IPS DF 4.7 (cell line): Measurements from ENCODE around the gene C11orf21.
"Not testable (repeated sequence)": the region's sequence is repeated elsewhere in the genome, so short reads cannot be mapped to it uniquely, and the experiment has no call there.

Source experiments
- DNase-seq: peaks from one replicate; pipeline ENCODE4 v3.0.0-alpha.2; 2013; ENCODE audit warnings: low spot score; ENCODE audit errors: extremely low read depth

Gene C11orf21

GRCh38 chr11:2296913-2297622 is 4.7 kb downstream of the C11orf21 start:
- no peak for DNase-seq

GRCh38 chr11:2295971-2296912 is 5.5 kb downstream of the C11orf21 start:
- no peak for DNase-seq

GRCh38 chr11:2294926-2295290 is 6.8 kb downstream of the C11orf21 start:
- DNase-seq = no peak

- DNase-seq = no peak
Measured at GRCh38 chr11:2293984-2294925, 7.5 kb downstream of the C11orf21 start.

- no peak for DNase-seq
Measured at GRCh38 chr11:2293531-2293971, 8.2 kb downstream of the C11orf21 start.

- DNase-seq = no peak
Measured at GRCh38 chr11:2290351-2290841, 11.3 kb downstream of the C11orf21 start.

GRCh38 chr11:2289859-2290258 is 11.9 kb downstream of the C11orf21 start:
- DNase-seq = no peak

GRCh38 chr11:2289350-2289749 is 12.4 kb downstream of the C11orf21 start:
- DNase-seq = no peak

GRCh38 chr11:2287091-2287490 is 14.6 kb downstream of the C11orf21 start:
- DNase-seq = no peak

- not testable (repeated sequence) for DNase-seq
Measured at GRCh38 chr11:2286350-2286749, 15.4 kb downstream of the C11orf21 start.

GRCh38 chr11:2280208-2280607 is 21.5 kb downstream of the C11orf21 start:
- DNase-seq = no peak

GRCh38 chr11:2277933-2278523 is 23.7 kb downstream of the C11orf21 start:
- DNase-seq = no peak

GRCh38 chr11:2277008-2277346 is 24.7 kb downstream of the C11orf21 start:
- DNase-seq = no peak

- no peak for DNase-seq
Measured at GRCh38 chr11:2276280-2277007, 25.3 kb downstream of the C11orf21 start.

- no peak for DNase-seq
Measured at GRCh38 chr11:2275334-2276279, 26.1 kb downstream of the C11orf21 start.

- no peak for DNase-seq
Measured at GRCh38 chr11:2273771-2274170, 27.9 kb downstream of the C11orf21 start.

GRCh38 chr11:2273311-2273710 is 28.4 kb downstream of the C11orf21 start:
- DNase-seq = no peak

- no peak for DNase-seq
Measured at GRCh38 chr11:2272946-2273280, 28.8 kb downstream of the C11orf21 start.

- DNase-seq = no peak
Measured at GRCh38 chr11:2272228-2272945, 29.3 kb downstream of the C11orf21 start.
